HG03342 (cell line): Measurements from ENCODE around the gene GPRC5B.

Experiments
- ATAC-seq: cut with Tn5 transposase; IDR thresholded peaks from one replicate; pipeline ENCODE4 v1.9.1; 2021; ENCODE audit warnings: mild to moderate bottlenecking, moderate library complexity; ENCODE audit not compliant: unreplicated experiment

Gene GPRC5B

GRCh38 chr16:19850131-19850817, 34.4 kb downstream of the GPRC5B start:
- ATAC-seq: no peak

GRCh38 chr16:19848756-19849155, 35.9 kb downstream of the GPRC5B start:
- ATAC-seq: no peak

- ATAC-seq: no peak
Measured at GRCh38 chr16:19846436-19846835, 38.2 kb downstream of the GPRC5B start.

DNA sequence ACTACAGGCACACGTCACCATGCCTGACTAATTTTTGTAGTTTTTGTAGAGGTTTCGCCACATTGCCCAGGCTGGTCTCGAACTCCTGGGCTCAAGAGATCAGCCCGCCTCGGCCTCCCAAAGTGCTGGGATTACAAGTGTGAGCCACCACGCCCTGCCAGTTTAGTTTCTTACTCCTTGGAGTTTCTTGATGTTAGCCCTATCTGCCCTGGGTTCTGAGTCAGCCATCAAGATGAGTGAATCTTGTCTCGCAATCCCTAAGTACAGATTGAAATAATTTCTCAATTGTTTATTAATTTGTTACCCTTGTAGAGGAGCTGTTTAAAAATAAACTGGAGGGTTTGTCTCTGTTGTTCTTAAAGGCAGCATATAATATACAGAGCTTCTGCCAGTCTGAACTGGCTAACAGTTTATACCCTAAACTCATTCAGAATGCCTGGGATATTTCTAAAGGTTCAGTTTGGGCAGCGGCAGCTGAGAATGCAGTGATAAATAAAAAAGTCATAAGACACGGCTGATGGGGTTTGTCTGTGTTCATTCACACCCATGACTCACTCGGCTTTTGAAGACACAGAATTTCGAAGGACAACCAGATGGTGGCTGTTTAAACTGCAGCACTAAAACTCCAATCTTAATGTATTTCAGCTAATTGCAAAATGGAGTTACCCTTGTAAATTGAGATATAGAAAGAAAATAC, 39.6 kb downstream of the GPRC5B start:
- no peak for ATAC-seq

- ATAC-seq: no peak
Measured at GRCh38 chr16:19843371-19843770, 41.3 kb downstream of the GPRC5B start.

DNA sequence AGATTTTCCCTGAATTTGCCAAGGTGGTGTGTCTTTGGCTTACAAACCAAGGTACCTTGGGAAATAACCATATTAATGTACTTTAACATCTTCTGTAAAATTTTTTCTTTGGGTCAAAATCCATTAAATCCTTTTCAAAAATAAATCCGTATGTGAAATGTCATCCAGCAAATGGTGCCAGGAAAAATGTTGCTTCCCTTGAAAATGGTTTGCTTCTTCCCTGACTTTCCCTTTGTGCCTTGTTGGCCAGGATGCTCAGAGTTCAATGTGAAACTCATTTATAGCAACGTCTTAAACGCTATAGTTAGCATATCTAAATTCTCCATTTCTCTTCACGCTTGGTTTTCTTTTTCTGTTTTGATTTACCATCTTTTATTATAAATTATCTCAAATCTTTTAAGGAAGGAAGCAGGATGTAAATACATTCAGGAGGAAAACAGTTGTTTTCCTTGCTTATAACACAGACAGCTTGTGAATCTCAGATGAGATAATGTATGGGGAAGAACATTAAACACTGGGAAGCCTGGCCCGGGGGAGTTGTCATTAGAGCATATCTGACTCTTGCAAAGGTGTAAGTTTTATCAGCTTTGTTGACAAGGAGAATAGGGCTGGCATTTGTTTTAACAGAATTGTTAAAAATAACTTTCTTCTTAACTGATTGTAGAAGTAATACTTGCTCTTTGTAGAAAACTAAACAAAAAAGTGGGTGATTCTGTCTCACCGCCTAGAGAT, 42.1 kb downstream of the GPRC5B start:
- ATAC-seq: no peak

GRCh38 chr16:19841184-19841583, 43.5 kb downstream of the GPRC5B start:
- ATAC-seq: no peak

- no peak for ATAC-seq
Measured at GRCh38 chr16:19840524-19841110, 44.0 kb downstream of the GPRC5B start.

GRCh38 chr16:19837984-19838707, 46.5 kb downstream of the GPRC5B start:
- ATAC-seq: no peak

GRCh38 chr16:19837331-19837980, 47.2 kb downstream of the GPRC5B start:
- ATAC-seq: no peak

GRCh38 chr16:19835968-19836421, 48.7 kb downstream of the GPRC5B start:
- ATAC-seq: no peak

- no peak for ATAC-seq
Measured at GRCh38 chr16:19835196-19835595, 49.5 kb downstream of the GPRC5B start.

DNA sequence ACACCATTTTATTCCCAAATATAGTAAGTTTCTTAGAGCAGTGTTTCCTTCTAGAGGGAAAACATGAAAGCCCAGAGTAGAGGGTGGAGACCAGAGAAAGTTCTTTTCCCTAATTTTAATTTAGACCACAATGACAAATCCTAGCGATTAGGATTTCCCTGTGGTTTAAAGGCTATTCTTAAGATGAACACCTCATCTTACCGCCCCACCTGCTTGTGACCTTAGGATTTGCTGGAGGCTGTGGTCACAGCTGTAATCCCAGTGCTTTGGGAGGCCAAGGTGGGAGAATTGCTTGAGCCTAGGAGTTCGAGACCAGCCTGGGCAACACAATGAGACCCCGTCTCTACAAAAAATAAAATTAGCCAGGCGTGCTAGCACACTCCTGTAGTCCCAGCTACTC, 51.1 kb downstream of the GPRC5B start:
- no peak for ATAC-seq

DNA sequence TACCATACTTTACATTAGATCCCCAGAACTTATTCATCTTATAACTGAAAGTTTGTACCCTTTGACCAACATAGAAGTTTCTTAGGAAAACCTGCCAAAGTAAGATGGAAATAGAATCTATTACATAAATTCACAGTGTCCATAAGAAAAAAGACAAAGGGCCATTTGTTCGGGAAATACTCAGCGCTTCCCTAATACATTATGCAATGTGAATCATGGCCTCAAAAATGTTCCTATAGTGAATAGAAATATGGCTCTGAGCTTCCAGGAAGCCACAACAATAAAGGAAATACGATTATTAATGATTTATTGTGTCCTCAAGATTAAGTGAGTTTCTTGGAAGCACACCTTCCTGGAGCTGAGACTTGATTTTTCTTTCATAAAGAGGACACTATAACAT, 51.5 kb downstream of the GPRC5B start:
- no peak for ATAC-seq

GRCh38 chr16:19831678-19832077, 53.0 kb downstream of the GPRC5B start:
- ATAC-seq: no peak

- no peak for ATAC-seq
Measured at GRCh38 chr16:19830902-19831560, 53.6 kb downstream of the GPRC5B start.

GRCh38 chr16:19829844-19830692, 54.6 kb downstream of the GPRC5B start:
- no peak for ATAC-seq

GRCh38 chr16:19824216-19824615, 60.4 kb downstream of the GPRC5B start:
- no peak for ATAC-seq

GRCh38 chr16:19823322-19823721, 61.3 kb downstream of the GPRC5B start:
- ATAC-seq: no peak
